GM10847 (cell line): ENCODE data around the gene NEURL3.

Experiments used
- POLR2A ChIP-seq: IDR thresholded peaks from 2 replicates; pipeline ENCODE4 v1.6.1; 2011; ENCODE audit not compliant: insufficient read length; ENCODE audit errors: extremely low read depth

Gene NEURL3

DNA sequence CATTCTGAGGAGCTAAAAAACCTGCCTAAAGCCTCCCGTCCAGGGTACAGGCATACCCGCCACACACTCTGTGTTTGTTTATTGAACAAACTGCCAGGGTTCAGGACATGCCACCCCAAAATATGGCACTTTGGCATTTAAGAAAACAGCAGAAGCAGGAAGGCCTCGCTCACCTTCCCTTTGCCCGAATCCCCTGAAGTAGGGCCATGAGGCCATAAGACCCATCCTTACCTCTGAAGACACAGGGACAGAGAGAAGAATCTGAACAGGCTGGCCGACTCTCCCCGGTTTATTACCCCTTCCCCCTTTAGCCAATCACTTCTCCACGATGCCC, 1.7 kb upstream of the NEURL3 start:
- no peak for TF ChIP-seq POLR2A

DNA sequence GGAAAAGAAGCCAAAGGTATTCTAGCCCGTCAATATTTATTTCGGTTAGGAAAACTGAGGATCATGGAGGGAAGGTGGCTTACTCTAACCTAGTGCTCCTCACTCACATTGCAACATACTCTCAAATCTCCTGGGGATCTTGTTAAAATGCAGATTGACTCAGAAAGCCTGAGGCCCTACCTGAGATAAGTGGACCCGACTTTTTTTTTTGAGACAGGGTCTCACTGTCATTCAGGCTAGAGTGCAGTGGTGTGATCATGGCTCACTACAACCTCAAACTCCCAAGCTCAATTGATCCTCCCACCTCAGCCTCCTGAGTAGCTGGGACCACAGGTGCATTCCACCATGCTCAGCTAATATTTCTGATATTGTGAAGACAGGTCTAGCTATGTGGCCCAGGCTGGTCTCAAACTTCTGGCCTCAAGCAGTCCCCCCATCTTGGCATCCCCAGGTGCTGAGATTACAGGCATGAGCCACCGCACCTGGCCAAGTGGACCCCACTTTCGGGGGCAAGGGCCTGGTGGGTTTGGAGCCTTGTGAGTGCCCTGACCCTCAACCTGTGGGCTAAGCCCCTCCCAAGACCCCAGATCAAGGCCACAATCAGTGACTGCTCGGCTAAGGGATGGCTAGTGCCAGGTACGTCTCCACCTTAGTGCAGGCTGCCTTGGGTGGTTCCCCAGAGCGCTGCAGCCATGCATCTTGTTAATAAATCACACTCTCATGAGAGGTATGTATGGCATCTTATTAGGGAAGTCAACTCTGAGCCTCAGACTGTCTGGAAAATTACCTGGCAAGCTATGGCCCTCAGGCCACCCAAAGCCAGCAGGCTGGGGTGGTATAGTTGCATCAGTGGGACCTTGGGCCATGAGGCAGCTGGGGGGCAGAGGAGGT, 1.1 kb upstream of the NEURL3 start:
- no peak for TF ChIP-seq POLR2A

DNA sequence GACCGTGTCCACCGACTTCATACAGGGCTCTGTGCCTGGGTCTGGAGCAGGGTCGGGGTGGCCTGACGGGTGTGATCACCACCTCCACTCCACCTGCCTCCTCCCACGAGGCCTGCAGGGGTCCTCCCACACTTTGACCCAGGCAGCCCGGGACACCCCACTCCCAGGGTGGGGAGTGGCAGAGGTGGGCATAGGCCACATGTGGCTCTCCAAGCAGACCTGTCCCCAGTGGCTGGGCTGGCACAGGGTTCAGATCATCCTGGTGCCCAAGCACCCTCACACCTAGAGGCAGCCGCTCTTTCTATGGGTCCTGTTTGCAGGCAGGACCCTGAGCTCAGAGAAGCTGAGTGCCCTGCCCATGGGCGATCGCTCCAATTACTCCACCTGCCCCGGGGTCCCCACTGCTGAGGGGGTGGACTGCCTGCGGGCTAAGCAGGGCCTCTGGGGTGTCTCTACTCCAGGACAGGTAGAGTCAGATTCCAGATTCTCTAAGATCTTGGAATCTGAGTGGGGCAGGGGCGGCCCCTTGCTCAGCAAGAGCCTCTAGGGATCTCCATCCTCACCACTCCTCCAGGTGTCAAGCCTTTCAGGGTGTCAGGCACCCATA, 1.4 kb downstream of the NEURL3 start:
- TF ChIP-seq POLR2A: no peak

DNA sequence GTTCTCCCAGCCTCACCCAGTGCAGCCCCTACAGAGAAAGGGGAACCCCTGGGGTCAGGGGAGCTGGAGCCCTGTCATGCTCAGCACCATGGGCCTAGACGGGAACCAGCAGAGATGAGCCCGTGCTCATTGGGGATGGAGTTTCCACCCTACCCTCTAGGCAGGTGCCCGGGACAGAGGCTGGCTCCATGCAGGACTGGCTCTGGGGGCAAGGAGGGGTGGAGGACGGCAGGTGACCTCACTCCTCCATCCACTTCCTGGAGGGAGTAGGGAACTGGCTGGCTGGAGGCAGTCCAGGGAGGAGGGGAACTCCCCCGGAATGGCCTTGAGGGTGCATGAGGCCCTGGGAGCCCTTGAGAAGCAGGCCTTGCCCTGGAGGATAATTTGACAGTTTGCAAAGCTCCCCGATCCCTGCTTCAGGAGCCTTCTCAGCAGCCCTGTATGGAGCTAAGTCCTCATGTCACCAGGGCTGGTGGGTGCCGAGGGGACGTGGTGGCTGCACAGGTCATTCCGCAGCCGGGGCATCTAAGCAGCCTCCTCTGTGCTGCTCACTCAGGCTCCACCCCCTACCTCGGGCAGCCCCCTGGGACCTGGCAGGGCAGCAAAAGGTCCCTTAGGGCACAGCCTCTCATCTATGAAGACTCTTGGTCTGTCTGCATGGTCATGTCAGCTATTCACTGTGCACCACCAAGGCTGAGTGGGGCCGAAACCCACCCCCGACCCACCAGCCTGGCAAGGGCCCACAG, 2.1 kb downstream of the NEURL3 start:
- TF ChIP-seq POLR2A: no peak

DNA sequence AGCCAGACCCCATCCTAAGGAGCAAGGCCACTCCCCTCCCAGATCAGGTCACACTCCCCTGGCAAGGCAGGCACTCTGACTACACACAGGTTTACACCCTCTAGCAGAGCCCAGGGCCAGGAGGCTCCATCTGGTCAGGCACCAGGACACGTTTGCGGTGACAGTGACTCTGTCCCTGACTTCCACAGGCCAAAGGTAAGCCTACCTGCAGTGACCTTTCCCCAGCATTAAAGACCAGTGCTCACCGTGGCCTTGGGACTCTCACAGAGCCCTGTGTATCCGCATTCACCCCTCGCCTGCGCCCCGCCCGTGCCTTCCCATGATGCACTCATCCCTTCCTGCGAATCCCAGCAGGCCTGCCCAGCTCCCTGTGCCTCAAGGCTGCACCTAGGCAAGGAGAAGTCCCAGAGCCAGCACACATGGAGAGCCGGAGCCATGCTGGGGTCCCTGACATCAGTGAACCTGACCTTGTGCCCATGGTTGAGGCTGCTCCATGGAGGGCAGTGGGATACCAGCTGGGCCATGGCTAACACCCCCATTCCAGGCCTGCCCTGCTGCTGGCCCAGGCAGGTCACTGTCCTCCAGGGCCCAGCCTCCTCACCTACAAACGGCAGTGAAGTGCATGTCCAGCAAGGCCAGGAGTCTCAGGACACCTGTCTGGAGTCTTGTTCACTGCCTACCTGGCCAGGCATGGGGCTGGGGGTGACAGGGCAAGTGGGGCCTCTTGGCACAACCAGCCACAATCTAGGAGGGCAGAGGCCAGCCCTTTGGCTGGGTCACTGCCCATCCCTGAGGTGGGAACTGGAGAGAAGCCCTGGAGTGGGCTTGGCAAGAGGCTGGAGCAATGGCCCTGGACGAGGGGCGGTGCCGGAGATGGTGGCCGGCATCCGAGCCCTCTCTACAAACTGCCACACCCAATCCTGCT, 3.0 kb downstream of the NEURL3 start:
- TF ChIP-seq POLR2A: no peak

DNA sequence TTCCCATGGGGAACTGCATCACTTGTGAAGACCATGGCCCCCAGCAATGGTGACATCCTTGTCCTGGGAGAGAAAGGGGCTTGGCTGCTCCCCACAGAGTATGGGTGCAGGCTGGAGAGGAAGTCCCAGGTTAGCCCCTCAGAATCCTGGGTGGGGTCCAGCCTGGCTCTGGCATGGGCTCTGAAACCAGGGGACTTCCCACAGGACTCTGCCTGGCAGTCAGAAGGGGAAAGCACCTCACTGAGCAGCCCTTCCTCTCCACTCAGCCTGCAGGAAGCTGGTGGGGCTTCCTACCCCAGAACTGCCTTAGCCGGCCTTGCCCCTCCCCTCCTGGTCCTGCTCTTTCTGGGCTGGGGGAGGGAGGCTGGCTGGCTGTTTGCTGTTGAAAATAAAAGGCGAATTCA, 3.7 kb downstream of the NEURL3 start:
- no peak for TF ChIP-seq POLR2A

DNA sequence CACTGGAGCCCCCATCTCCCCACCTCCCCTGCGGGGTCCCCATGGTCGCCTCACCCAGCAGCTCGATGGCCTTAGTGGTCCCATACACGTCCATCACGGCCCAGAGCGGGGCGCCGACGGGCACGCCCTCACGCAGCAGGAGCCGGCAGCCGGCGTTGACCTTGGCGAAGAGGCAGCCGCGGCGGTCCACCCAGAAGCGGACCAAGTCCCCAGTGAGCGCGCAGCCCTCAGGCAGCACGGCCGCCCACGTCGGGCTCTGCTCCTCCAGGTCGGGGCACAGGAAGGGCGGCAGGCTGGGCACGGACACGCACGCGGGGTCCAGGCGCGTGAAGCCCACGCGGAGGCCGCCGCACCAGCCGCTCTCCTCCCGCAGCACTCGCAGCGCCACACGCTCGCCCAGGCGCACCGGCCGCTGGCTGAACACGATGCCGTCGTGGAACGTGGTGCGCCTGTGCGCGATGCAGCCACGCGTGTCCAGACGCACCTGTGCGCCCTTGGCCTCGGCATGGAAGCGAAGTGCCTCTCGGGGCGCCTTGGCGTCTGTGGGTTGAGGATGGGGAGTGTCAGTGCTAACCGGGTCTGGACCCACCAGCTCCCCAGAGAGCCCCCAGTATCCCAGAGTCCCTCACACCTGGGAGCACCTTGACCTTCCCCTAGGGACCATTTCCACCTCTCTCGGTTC, 4.6 kb downstream of the NEURL3 start:
- no peak for TF ChIP-seq POLR2A

DNA sequence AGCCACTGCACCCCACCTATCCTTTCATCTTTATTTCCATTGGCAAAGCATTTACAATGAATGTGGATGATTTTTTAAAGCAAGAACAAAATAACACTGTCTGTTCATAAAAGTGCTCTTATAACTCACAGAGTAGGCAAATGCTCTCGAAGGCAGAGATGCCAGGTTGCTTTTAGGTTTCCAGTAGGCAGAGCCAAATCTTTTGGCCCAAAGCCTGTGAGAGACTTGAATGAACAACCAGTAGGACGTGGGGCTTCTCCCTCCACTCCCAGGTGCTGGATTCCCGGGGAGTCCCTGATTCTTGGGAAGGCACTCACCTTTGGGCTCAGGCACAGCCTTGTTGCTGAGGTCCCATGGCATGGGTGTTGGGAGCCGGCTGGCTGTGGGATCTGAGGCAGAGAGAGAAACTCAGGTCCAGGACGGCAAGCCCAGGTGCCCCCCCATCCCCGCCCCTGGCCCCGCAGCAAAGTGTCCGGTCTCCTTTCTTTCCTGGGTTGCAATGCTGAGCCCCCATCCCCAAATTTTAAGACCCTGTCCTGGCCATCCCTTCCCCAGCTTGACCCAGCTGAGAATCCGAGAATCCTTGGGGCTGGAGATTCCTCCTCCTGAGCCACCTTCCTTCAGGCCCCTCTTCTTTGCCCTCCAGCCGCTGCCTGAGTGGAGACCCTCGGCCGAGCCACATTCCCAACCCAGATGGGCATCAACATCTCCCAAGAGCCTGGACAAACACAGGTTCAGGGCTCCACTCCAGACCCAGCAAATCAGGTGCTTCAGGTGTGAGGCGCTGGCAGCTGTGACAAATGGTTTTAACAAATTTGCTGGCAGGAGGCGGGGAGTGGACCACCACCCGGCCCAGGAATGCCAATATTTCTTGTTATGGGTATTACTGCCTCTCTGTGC, 5.8 kb downstream of the NEURL3 start:
- TF ChIP-seq POLR2A: no peak

DNA sequence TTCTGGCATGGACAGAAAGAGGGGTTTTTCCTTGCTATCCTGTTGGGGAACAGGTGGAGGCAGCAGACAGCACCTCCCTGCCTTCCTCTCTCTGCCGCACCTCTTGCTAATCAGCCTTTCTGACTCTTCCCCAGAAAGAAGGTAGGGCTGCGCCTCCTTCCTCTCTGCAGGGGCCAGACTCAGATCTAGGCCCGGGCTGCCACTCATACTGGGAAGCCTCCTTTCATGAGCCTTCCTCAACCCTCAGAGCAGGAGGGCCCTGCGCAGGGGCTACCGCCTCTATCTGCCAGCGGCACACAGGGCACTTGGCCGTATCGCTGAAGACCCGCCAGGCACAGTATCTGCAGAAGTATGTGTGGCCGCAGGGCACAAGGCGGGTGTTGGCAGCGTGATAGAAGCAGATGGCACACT, 7.1 kb downstream of the NEURL3 start:
- TF ChIP-seq POLR2A: no peak

DNA sequence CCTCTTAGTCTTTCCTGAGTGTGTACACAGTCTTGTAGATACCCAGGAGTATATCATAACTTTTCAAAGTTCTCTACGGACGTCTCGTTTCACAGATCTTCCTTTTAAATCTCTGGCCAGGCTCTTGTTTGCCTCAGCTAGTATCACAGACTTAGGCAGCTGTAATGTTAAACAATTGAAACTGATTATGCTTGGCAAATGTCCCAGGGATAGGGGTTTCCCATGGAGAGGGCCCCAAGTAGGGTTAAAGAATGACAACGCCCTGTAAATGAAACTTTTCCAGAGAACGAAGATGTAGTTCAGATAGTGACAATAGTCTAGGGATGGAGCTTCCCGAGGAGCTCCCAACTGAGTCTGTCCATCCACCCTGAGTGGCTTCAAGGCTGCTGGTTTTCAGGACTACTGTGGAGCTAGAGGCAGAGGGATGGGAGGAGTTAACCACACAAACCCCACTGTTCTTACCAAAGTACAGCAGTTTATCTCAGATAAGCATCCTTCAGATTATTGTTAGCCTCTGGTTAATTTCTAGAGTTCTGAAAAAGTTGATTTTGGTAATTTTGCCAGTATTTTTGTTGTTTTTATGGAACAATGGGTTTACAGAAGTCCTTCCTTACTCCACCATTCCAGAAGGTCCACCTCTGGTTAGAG, 9.1 kb downstream of the NEURL3 start:
- TF ChIP-seq POLR2A: no peak

DNA sequence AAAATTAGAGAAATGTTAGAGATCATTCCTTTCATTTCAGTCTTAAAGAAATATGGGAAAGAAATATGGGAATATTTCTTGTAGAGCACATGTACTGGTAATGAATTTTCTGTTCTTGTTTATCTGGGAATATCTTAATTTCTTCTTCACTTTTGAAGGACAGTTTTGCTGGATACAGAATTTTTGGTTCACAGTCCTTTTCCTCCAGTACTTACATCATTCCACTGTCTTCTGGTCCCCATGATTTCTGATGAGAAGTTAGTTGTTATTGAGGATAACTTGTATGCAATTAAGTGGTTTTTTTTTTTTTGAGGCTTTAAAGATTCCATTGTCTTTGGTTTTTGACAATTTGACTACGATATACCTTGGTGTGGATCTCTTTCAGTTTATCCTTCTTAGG, 11.0 kb downstream of the NEURL3 start:
- TF ChIP-seq POLR2A: no peak

DNA sequence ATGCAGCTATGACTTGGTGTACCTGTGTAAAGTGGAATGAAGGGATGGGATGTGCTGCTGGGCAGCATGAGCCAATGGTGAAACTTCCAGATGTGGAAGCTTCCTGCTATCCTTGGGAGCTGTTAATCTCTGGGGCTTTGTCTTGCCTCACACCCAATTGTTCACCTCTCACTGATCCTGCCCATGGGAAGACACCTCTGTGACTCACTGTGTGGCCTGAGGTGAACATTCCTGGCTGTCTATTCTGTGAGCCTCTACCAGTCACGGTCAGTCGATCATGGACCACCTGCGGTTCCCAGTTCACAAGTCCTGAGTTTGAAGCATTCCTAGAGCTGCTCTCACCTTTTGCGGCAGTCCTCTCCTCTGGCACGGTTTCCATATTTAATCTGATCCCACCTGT, 12.1 kb downstream of the NEURL3 start:
- no peak for TF ChIP-seq POLR2A
